SK-N-SH (cell line): Measurements from ENCODE around the gene GSE1. TPM values are rescaled to one million over a fixed set of nuclear protein-coding genes. Genes with fewer than 3 reads are reported as not detected.

ENCODE experiments used
- CTCF ChIA-PET: fragments of 300-600, 350-600 bp; formaldehyde crosslinking; extraction: SDS; loops from one replicate; lab custom pipeline; 2021; lab: Yijun Ruan, JAX
- POLR2A ChIA-PET: fragments of 350-600 bp; sonication (Branson Sonifier 250); formaldehyde crosslinking; extraction: SDS; loops from one replicate; lab custom pipeline; 2020; ENCODE audit warnings: antibody characterized with exemption, inconsistent platforms; lab: Yijun Ruan, JAX
- DNase-seq: peaks from one replicate; pipeline ENCODE4 v3.0.0; 2012
- H2AFZ ChIP-seq: fragments of 200-600 bp; sonication (generic); 2 replicates; pipeline ENCODE4 v1.8.1; 2016; ENCODE audit warnings: antibody characterized with exemption, mild to moderate bottlenecking, low read depth
- H3F3A ChIP-seq: fragments of 200-600 bp; sonication (generic); replicated peaks from 2 replicates; pipeline ENCODE3; 2016; ENCODE audit warnings: antibody characterized with exemption, mild to moderate bottlenecking; ENCODE audit not compliant: insufficient read depth
- H3K27ac ChIP-seq, 2 experiments: fragments of 200-500 bp in 1 of 2; fragments of 200-600 bp in 1 of 2; sonication (Bioruptor generic) in 1 of 2; sonication (generic), shearing (Covaris generic) in 1 of 2; 2 replicates each; pipeline versions ENCODE4 v1.5.1 to v1.6.1; 2014 to 2016; ENCODE audit warnings: low read depth in 2 of 2, inconsistent platforms in 1 of 2, low read length in 1 of 2, mild to moderate bottlenecking in 1 of 2, mixed read lengths in 1 of 2
- H3K27me3 ChIP-seq: fragments of 200-600 bp; sonication (generic), shearing (Covaris generic); 2 replicates; pipeline ENCODE4 v1.6.1; 2016; ENCODE audit warnings: mixed run types; ENCODE audit not compliant: insufficient read depth
- H3K36me3 ChIP-seq, 2 experiments: fragments of 200-500 bp in 1 of 2; fragments of 200-600 bp in 1 of 2; sonication (Bioruptor generic) in 1 of 2; sonication (generic) in 1 of 2; replicated peaks in 1 of 2; 2 replicates each; pipeline versions ENCODE3 to v1.5.1; 2014 to 2016; ENCODE audit warnings: low read length in 1 of 2, mild to moderate bottlenecking in 1 of 2; ENCODE audit not compliant: insufficient read depth in 2 of 2, control insufficient read depth in 1 of 2
- H3K4me1 ChIP-seq, 2 experiments: fragments of 200-500 bp in 1 of 2; fragments of 200-600 bp in 1 of 2; sonication (Bioruptor generic) in 1 of 2; sonication (generic), shearing (Covaris generic) in 1 of 2; 2 replicates each; pipeline versions ENCODE4 v1.5.1 to v1.6.1; 2014 to 2016; ENCODE audit warnings: low read depth in 1 of 2, low read length in 1 of 2, mixed run types in 1 of 2; ENCODE audit not compliant: insufficient read depth in 2 of 2, control insufficient read depth in 1 of 2
- H3K4me2 ChIP-seq: fragments of 200-600 bp; sonication (generic), shearing (Covaris generic); 2 replicates; pipeline ENCODE4 v1.6.1; 2017; ENCODE audit warnings: mixed run types
- H3K4me3 ChIP-seq, 2 experiments: fragments of 200-500 bp in 1 of 2; fragments of 200-600 bp in 1 of 2; sonication (Bioruptor generic) in 1 of 2; sonication (generic), shearing (Covaris generic) in 1 of 2; 2 replicates each; pipeline versions ENCODE4 v1.5.1 to v1.8.1; 2014 to 2016; ENCODE audit warnings: low read depth in 2 of 2, inconsistent platforms in 1 of 2, low read length in 1 of 2, mild to moderate bottlenecking in 1 of 2, mixed read lengths in 1 of 2, moderate library complexity in 1 of 2
- H3K79me2 ChIP-seq: fragments of 200-600 bp; sonication (generic); 2 replicates; pipeline ENCODE4 v1.8.1; 2017; ENCODE audit warnings: mild to moderate bottlenecking; ENCODE audit not compliant: insufficient read depth
- H3K9ac ChIP-seq: fragments of 200-600 bp; sonication (generic); 2 replicates; pipeline ENCODE4 v1.6.1; 2017; ENCODE audit warnings: mixed run types
- H3K9me2 ChIP-seq: fragments of 200-600 bp; sonication (generic); 2 replicates; pipeline ENCODE4 v1.6.1; 2017; ENCODE audit warnings: mixed run types
- H3K9me3 ChIP-seq: fragments of 200-600 bp; sonication (generic); 2 replicates; pipeline ENCODE4 v1.6.1; 2017; ENCODE audit warnings: mixed run types, mild to moderate bottlenecking, moderate library complexity
- H4K20me1 ChIP-seq: fragments of 200-600 bp; sonication (generic); 2 replicates; pipeline ENCODE4 v1.6.1; 2017; ENCODE audit warnings: mild to moderate bottlenecking, mixed run types; ENCODE audit not compliant: insufficient read depth
- ELF1 ChIP-seq: IDR thresholded peaks from 2 replicates; pipeline ENCODE4 v1.4.0; 2012
- EP300 ChIP-seq, 2 experiments: IDR thresholded peaks; 2 replicates each; pipeline versions ENCODE4 v1.4.0 to v1.6.1; 2012; ENCODE audit warnings: borderline replicate concordance in 1 of 2, low read depth in 1 of 2, low read length in 1 of 2
- EZH2phosphoT487 ChIP-seq: fragments of 200-600 bp; sonication (generic); IDR thresholded peaks from 2 replicates; pipeline ENCODE4 v1.6.1; 2017; ENCODE audit warnings: low read depth, mixed run types, mild to moderate bottlenecking, antibody characterized with exemption, moderate library complexity, borderline replicate concordance
- FOXJ3 ChIP-seq: sonication (generic); formaldehyde crosslinking; IDR thresholded peaks from 2 replicates; pipeline ENCODE4 v1.5.1; 2020; ENCODE audit warnings: mild to moderate bottlenecking, missing genetic modification reagents
- GATA2 ChIP-seq: sonication (generic); formaldehyde crosslinking; IDR thresholded peaks from 2 replicates; pipeline ENCODE4 v1.5.0; 2020; ENCODE audit warnings: mild to moderate bottlenecking, missing genetic modification reagents
- JUND ChIP-seq: IDR thresholded peaks from 2 replicates; pipeline ENCODE4 v1.4.0; 2012
- MEF2A ChIP-seq: IDR thresholded peaks from 2 replicates; pipeline ENCODE4 v1.4.0; 2012; ENCODE audit warnings: low read depth, borderline replicate concordance
- NFIC ChIP-seq: IDR thresholded peaks from 2 replicates; pipeline ENCODE4 v1.4.0; 2012; ENCODE audit warnings: borderline replicate concordance
- NRF1 ChIP-seq: IDR thresholded peaks from 2 replicates; pipeline ENCODE4 v1.6.1; 2012; ENCODE audit warnings: low read depth, mild to moderate bottlenecking, low read length
- SIN3A ChIP-seq: IDR thresholded peaks from 2 replicates; pipeline ENCODE4 v1.6.1; 2012; ENCODE audit warnings: low read depth, mild to moderate bottlenecking, low read length, moderate library complexity, borderline replicate concordance
- TCF12 ChIP-seq: IDR thresholded peaks from 2 replicates; pipeline ENCODE4 v1.4.0; 2012
- TEAD4 ChIP-seq: IDR thresholded peaks from 2 replicates; pipeline ENCODE4 v1.4.0; 2012; ENCODE audit warnings: mild to moderate bottlenecking, borderline replicate concordance; ENCODE audit not compliant: insufficient read depth
- YY1 ChIP-seq: IDR thresholded peaks from 2 replicates; pipeline ENCODE4 v1.4.0; 2012; ENCODE audit warnings: low read depth, mild to moderate bottlenecking
- WGBS: methylation state at CpG from one replicate; pipeline ENCODE4 v1.1.6; 2017; ENCODE audit warnings: low lambda C conversion rate; 5-methylcytosine and 5-hydroxymethylcytosine counted together
- polyA plus RNA-seq, 3 experiments: library from polyadenylated mRNA; depleted of rRNA; stranded (reverse); fragments of >200 nt; gene quantifications; 2 replicates each; pipeline ENCODE4 v1.2.3, GENCODE V29; 2012
- TF ChIP-seq, protein P1 (sequence below): IDR thresholded peaks from 2 replicates; pipeline ENCODE4 v1.4.0; 2012; ENCODE audit warnings: low read depth, borderline replicate concordance
- TF ChIP-seq, protein P2 (sequence below): fragments of 150-350 bp; IDR thresholded peaks from 2 replicates; pipeline ENCODE4 v1.6.1; 2017; ENCODE audit warnings: antibody characterized with exemption, low read length, low read depth, borderline replicate concordance
- TF ChIP-seq, protein P3 (sequence below): IDR thresholded peaks from 2 replicates; pipeline ENCODE4 v1.4.0; 2012; ENCODE audit warnings: low read depth
- TF ChIP-seq, protein P4 (sequence below): fragments of 200-600 bp; sonication (generic); IDR thresholded peaks from 2 replicates; pipeline ENCODE4 v1.6.1; 2017; ENCODE audit warnings: antibody characterized with exemption, mild to moderate bottlenecking, moderate library complexity
- TF ChIP-seq, protein P5 (sequence below): IDR thresholded peaks from 2 replicates; pipeline ENCODE4 v1.6.1; 2012; ENCODE audit warnings: mild to moderate bottlenecking, low read depth, low read length, moderate library complexity
- TF ChIP-seq, protein P6 (sequence below): IDR thresholded peaks from 2 replicates; pipeline ENCODE4; 2012

The GSE1 gene
- polyA plus RNA-seq, 1 of the 3 experiments (the other 2 are of a cell fraction), result 26.5 TPM

DNA sequence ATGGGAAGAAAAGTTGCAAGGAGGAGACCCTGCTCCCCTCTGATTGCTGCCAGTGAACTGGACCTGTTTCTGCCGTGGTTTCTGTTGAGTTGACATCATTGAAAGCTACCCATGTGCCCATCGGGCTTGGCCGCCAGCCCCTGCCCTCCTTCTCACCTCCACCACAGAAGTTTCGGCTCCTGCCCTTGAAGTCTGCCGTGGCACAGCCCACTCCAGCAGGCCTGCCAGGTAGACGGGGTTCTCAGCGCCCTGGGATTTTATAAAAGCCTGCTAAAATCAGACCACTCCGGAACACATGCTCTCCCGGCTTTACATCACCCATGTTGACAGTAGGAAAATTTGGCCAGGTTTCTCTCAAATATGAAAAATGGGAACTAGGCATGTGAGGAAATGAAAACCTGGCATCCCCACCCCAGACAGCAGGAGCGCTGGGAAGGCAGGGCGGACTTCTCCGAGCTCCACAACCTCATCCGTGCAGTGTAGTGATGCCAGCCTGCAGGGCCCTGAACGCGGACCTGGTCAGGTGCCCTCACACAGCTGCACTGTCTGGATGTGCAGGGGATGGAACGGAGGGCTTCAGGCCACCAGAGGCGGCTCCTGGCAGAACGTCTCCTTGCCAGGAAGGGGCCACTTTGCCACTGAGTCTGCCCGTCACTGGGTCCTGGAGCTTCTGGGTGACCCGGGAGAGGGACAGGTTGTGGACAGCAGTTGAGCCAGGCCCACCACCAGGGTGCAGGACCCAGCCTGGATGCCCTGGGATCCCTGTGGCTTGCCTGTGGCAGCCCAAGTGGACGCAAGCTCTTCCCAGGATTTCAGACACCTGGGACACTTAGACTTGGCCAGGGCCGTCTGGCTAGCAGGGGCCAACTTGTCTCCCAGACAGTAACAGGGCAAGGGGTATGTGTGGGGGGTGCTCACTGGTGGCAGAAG lies 6.9 kb upstream of the GSE1 start:
- H4K20me1 ChIP-seq, result peaks cover 46% of the 10 kb centered on the region
- POLR2A ChIA-PET, result interaction anchor here (0.7 to 1.6 kb wide), 3 partner anchors 13 to 30 kb away, joined by 3 to 5 read pairs (median 4); no protein-coding TSS in a partner anchor

More for the DNA sequence above, 6.9 kb upstream of the GSE1 start:
- peaks cover 15% of the 10 kb centered on the region for H3K79me2 ChIP-seq
- CTCF ChIA-PET, result interaction anchor here (0.6 to 3.5 kb wide), 16 partner anchors 10 to 491 kb away, joined by 3 to 20 read pairs (median 4); no protein-coding TSS in a partner anchor
- no peaks in the 10 kb centered on the region for H3K9me2 ChIP-seq
- H3K4me3 ChIP-seq, result no peak overlapping the region; a peak in 1 of 4 replicates
- no peak overlapping the region for H2AFZ ChIP-seq
- TF ChIP-seq NRF1, result no peak
- no peak for TF ChIP-seq MEF2A
- TF ChIP-seq EZH2phosphoT487, result no peak
- TF ChIP-seq, protein P1, sequence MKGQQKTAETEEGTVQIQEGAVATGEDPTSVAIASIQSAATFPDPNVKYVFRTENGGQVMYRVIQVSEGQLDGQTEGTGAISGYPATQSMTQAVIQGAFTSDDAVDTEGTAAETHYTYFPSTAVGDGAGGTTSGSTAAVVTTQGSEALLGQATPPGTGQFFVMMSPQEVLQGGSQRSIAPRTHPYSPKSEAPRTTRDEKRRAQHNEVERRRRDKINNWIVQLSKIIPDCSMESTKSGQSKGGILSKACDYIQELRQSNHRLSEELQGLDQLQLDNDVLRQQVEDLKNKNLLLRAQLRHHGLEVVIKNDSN, result no peak
- TF ChIP-seq TEAD4, result no peak
- no peak for TF ChIP-seq GATA2 (CRISPR knock-in tag)
- no peak for TF ChIP-seq ELF1
- TF ChIP-seq, protein P2, sequence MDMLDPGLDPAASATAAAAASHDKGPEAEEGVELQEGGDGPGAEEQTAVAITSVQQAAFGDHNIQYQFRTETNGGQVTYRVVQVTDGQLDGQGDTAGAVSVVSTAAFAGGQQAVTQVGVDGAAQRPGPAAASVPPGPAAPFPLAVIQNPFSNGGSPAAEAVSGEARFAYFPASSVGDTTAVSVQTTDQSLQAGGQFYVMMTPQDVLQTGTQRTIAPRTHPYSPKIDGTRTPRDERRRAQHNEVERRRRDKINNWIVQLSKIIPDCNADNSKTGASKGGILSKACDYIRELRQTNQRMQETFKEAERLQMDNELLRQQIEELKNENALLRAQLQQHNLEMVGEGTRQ, result no peak
- TF ChIP-seq TCF12, result no peak
- TF ChIP-seq FOXJ3 (CRISPR knock-in tag), result no peak
- TF ChIP-seq, protein P3, sequence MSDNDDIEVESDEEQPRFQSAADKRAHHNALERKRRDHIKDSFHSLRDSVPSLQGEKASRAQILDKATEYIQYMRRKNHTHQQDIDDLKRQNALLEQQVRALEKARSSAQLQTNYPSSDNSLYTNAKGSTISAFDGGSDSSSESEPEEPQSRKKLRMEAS, result no peak
- TF ChIP-seq, protein P4, sequence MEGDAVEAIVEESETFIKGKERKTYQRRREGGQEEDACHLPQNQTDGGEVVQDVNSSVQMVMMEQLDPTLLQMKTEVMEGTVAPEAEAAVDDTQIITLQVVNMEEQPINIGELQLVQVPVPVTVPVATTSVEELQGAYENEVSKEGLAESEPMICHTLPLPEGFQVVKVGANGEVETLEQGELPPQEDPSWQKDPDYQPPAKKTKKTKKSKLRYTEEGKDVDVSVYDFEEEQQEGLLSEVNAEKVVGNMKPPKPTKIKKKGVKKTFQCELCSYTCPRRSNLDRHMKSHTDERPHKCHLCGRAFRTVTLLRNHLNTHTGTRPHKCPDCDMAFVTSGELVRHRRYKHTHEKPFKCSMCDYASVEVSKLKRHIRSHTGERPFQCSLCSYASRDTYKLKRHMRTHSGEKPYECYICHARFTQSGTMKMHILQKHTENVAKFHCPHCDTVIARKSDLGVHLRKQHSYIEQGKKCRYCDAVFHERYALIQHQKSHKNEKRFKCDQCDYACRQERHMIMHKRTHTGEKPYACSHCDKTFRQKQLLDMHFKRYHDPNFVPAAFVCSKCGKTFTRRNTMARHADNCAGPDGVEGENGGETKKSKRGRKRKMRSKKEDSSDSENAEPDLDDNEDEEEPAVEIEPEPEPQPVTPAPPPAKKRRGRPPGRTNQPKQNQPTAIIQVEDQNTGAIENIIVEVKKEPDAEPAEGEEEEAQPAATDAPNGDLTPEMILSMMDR, result no peak
- no peak for TF ChIP-seq NFIC
- TF ChIP-seq EP300 (IDR thresholded peaks at IDR 0.05; ENCODE audit: borderline replicate concordance in 1 of 2, low read depth in 1 of 2, low read length in 1 of 2), result no peak
- TF ChIP-seq, protein P5, sequence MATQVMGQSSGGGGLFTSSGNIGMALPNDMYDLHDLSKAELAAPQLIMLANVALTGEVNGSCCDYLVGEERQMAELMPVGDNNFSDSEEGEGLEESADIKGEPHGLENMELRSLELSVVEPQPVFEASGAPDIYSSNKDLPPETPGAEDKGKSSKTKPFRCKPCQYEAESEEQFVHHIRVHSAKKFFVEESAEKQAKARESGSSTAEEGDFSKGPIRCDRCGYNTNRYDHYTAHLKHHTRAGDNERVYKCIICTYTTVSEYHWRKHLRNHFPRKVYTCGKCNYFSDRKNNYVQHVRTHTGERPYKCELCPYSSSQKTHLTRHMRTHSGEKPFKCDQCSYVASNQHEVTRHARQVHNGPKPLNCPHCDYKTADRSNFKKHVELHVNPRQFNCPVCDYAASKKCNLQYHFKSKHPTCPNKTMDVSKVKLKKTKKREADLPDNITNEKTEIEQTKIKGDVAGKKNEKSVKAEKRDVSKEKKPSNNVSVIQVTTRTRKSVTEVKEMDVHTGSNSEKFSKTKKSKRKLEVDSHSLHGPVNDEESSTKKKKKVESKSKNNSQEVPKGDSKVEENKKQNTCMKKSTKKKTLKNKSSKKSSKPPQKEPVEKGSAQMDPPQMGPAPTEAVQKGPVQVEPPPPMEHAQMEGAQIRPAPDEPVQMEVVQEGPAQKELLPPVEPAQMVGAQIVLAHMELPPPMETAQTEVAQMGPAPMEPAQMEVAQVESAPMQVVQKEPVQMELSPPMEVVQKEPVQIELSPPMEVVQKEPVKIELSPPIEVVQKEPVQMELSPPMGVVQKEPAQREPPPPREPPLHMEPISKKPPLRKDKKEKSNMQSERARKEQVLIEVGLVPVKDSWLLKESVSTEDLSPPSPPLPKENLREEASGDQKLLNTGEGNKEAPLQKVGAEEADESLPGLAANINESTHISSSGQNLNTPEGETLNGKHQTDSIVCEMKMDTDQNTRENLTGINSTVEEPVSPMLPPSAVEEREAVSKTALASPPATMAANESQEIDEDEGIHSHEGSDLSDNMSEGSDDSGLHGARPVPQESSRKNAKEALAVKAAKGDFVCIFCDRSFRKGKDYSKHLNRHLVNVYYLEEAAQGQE, result no peak
- no peak for TF ChIP-seq YY1
- TF ChIP-seq, protein P6, sequence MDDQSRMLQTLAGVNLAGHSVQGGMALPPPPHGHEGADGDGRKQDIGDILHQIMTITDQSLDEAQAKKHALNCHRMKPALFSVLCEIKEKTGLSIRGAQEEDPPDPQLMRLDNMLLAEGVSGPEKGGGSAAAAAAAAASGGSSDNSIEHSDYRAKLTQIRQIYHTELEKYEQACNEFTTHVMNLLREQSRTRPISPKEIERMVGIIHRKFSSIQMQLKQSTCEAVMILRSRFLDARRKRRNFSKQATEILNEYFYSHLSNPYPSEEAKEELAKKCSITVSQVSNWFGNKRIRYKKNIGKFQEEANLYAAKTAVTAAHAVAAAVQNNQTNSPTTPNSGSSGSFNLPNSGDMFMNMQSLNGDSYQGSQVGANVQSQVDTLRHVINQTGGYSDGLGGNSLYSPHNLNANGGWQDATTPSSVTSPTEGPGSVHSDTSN, result no peak
- no peak for TF ChIP-seq JUND
- no peak for TF ChIP-seq SIN3A
- peaks cover 7% of the 10 kb centered on the region for H3F3A ChIP-seq
- 96% methylated on average over 8 of the region's 22 CpGs for WGBS
- H3K4me1 ChIP-seq, result peaks cover 10 to 74% of the 10 kb centered on the region in 2 experiments
- no peak overlapping the region for H3K9ac ChIP-seq
- no peak for DNase-seq
- H3K4me2 ChIP-seq, result no peak overlapping the region
- no peaks in the 10 kb centered on the region for H3K27me3 ChIP-seq
- no peaks in the 10 kb centered on the region for H3K36me3 ChIP-seq
- no peaks in the 10 kb centered on the region for H3K9me3 ChIP-seq
- peak overlapping the region in 1 of 2 experiments; percentile 96; a peak in 2 of 4 replicates for H3K27ac ChIP-seq
